GM19468 (cell line): Measurements from ENCODE around the gene BAIAP3.
"Not testable (repeated sequence)": the region's sequence is repeated elsewhere in the genome, so short reads cannot be mapped to it uniquely, and the experiment has no call there.

ENCODE experiments used
- ATAC-seq: cut with Tn5 transposase; IDR thresholded peaks from one replicate; pipeline ENCODE4 v1.9.1; 2021; ENCODE audit warnings: mild to moderate bottlenecking, moderate library complexity, moderate number of reproducible peaks; ENCODE audit not compliant: unreplicated experiment; ENCODE audit errors: extremely low read depth

The BAIAP3 gene

DNA sequence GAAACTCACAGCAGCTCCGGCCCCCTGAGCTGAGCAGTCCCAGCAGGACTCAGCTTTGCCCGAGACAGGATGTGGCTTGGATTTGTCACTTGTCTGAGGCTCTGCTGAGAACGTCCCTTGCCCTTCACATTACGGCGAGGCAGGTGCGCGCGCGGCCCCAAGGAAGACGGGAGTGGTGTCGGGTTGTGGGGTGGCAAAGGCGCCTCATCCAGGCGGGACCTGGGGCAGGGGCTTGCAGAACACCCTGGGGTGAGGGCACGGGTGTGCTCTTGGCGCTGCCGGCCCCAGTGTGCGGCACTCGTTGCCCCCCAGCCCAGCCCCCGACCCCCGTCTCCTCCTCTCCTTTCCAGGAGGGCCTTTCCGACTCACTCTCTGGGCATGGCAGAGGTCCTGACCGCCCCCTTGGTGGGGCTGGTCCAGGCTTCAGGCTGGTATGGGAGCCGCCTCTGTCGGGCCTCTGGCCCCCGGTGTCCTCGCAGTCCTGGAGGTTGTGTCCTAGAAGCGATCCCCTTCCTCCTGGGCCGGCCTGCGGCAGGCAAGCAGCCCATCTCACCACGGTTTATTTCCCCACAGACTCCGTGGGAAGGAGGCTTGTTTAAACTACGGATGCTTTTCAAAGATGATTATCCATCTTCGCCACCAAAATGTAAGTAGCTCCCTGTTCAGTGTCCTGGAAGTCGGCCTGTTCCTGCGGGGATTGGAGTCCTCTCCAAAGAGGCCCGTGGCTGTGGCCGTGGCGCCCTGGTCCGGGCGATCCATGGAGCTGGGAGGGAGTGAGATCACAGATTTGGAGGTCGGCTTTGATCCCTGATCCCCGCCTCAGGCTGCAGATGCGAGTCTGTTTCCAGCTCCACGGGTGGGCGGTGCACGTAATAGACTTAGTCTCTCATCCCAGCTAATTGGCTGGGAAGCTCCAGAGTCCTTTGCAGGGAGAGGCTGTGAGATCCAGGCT lies 18.1 kb upstream of the BAIAP3 start:
- no peak for ATAC-seq

DNA sequence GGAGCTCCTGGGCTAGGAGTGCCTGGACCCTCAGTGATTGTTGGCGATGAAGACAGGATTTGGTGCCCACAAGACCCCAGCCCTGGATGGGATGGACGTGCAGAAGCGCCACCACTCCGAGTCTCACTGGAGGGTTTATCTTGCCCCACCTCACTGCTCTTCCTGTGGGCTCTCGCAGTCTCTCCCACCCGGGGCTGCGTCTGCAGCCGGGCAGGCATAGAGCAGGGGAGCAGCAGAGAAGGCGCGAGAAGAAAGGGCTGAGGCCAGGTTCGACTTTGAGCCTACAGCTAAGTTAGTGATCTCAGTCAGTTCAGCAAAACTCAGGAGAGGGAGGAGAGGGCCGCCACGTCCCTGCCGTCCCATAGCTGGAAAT lies 17.4 kb upstream of the BAIAP3 start:
- no peak for ATAC-seq

DNA sequence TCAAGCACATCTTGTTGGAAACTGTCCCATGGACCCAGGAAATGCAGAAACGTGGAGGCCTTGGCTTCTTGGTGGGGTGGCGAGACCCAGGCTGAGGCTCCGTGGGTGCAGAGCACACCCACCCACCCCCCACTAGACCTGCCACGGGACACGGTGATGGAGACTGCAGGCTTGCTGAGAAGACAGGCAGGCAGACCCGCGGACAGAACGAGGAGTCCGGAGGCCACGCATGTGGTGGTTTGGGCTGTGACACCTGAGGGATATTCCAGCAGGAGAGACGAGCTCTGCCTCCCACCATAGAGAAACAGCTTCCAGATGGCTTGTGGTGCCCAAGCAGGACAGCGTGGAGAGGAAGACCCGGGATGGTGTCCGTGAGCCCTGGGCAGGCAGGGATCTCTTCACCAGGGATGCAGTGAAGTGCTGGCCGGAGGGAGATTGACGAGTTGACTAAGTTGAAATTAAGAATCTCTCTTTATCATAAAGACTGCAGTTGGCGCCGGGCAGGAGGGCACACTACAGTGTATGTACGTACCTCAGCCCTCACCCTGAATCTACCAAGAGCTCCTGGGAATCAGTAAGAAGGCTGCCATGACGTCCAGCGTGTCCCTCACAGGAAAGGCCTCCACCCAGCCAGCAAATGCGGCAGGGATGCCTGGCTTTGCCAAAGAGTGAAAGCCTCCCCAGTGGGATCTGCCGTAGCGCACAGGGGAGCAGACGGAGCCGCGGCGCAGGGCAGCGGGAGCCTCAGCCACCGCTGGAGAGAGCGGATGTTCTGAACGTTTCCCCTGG lies 15.8 kb upstream of the BAIAP3 start:
- no peak for ATAC-seq

DNA sequence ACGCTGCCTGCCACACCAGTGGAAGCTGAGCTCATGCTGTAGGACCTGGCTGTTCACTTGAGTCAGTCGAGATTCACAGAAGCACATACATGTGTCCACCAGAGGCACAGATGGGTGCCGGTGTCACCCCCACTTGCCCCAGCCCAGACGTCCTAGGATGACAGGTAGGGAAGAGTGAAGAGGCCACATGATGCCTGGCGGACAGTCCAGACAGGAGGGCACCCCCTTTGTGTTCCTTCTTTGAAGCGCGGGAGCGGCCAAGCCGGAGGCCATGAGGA lies 15.2 kb upstream of the BAIAP3 start:
- ATAC-seq: no peak

DNA sequence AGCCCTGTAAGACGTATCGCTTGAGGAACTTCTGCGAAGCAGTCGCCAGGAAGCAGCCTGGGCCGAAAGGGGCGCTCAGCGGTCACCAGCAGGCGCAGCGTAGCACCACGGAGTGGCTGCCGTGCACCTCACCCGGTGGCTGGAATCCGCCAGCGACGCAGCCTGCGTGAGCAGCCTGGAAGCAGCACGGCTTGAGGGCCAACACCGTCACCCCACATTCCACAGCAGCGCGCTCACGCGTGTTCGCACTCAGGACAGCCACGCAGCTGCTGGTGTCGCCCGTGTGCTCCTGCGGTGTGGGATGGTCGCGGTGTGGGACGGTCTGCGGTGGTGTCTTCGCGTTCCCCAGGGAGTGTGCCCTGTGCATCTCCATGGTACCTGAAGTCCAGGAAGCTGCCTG lies 14.4 kb upstream of the BAIAP3 start:
- no peak for ATAC-seq

DNA sequence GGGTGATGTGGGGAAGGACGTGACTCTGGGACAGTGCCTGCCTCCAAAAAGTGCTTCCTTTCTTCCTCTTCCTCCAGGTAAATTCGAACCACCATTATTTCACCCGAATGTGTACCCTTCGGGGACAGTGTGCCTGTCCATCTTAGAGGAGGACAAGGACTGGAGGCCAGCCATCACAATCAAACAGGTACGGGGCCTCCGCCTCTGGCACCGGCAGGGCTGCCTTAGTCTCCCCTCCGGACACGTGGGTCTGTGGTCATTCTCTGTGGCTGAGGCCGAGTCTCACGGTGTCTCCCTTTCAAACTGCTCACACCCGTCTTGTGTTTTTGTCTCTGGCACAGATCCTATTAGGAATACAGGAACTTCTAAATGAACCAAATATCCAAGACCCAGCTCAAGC lies 13.3 kb upstream of the BAIAP3 start:
- no peak for ATAC-seq

DNA sequence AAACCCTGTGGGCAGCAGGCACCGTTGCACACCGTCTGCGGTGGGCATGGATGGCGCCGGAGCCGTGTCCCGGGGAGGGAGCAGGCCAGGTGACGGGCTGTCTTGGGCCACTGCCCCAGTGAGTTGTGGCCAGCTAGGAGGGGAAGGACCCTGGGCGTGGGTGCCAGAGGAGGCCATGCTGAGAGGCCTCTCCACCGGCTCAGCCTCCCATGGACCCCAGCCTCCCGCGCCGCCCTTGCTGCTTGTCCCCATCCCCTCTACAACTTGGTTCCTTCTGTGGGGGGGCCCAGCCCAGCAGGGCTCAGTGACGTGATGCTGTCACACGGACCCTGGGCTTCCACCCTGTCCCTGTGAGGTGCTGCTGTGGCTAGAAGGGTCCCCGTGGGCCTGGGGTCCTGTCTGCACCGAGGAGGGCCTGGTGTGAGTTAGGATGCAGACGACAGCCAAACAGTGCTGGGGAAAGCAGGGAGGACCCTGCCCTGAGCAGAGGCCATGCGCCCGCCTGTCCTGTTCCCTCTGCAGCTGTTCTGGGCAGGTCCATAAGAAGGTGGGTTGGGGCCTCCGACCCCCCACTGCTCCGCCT lies 12.7 kb upstream of the BAIAP3 start:
- ATAC-seq: no peak

DNA sequence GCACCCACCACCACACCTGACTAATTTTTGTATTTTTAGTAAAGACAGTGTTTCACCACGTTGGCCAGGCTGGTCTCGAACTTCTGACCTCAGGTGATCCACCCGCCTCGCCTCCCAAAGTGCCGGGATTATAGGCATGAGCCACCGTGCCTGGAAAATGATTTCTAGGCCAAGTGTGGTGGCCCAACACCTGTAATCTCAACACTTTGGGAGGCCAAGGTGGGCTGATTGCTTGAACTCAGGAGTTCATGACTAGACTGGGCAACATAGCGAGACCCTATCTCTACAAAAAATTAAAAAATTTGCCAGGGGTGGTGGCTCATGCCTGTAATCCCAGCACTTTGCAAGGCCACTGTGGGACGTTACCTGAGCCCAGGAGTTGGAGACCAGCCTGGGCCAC lies 11.0 kb upstream of the BAIAP3 start:
- ATAC-seq: no peak

DNA sequence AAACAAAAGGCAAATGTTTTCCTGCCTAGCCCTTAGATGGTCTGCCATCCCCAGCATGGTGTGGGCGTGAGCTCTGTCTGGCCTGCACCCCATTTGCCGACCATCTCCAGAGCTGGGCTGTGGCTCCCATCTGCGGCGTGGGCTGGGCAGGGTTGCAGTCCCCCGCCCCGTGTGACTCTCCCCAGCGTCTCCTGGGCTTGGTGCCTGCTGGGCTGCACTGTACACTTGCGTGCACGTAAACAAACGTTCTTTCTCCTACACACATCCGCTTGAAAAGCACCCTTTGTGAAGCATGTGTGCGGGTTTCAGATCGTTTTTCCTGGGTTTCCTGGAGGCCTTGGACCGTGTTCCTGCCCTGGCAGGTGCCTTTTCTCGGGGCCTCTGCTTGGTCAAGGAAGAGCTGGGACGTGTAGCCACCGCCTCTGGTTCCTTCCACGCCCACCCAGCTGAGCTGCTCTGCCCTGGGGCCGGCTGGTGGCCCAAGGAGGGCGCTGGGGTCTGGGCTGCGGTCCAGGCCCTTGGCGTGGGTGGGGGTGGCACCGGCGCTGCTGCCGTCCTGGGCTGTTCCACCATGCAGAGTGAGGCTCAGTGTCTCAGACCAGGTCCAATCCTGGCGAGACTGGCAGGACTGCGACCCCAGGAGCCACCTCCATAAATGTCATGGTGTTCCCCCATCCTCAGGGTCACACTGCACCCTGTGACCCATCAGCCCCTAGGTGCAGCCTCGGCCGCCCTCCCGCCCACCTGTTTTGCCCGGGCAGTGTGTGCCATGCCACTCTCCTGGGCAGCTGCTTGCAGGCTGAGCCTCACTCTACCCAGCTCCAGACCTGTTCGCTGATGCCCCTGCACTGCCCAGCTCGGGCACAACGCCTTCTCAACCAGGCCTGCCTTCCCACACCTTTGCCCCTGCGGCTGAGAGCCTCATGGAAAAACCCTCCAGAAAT lies 9.9 kb upstream of the BAIAP3 start:
- no peak for ATAC-seq

DNA sequence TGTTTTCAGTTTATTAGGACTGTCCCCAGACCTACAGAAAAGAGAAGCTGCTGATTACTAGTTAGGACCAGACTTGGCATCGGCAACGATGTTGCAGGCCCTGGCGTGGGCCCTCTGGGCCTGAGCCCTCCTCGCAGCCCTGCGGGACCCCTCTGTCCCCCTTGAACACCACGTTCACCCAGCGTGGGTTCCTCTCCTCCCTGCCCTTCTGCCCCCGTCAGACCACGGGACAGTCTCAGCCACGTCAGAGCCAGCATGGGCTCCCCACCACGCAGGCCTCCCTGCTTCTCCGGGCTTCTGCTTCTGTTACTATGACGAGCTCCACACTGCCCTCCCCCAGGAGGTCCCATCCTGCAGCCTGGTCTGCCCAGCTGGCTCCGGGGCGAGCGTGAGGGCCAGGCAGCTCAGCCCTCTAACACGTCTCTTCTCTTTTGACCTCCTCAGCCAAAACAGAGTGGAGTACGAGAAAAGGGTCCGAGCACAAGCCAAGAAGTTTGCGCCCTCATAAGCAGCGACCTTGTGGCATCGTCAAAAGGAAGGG lies 9.1 kb upstream of the BAIAP3 start:
- ATAC-seq: no peak

DNA sequence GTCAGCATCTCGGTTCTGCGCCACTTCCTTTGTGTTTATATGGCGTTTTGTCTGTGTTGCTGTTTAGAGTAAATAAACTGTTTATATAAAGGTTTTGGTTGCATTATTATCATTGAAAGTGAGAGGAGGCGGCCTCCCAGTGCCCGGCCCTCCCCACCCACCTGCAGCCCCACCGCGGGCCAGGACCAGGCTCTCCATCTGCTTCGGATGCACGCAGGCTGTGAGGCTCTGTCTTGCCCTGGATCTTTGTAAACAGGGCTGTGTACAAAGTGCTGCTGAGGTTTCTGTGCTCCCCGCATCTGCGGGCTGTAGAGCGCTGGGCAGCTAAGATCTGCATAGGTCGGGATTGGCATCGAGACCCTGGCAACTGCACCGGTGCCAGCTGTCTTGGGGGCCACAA lies 8.2 kb upstream of the BAIAP3 start:
- ATAC-seq: no peak

DNA sequence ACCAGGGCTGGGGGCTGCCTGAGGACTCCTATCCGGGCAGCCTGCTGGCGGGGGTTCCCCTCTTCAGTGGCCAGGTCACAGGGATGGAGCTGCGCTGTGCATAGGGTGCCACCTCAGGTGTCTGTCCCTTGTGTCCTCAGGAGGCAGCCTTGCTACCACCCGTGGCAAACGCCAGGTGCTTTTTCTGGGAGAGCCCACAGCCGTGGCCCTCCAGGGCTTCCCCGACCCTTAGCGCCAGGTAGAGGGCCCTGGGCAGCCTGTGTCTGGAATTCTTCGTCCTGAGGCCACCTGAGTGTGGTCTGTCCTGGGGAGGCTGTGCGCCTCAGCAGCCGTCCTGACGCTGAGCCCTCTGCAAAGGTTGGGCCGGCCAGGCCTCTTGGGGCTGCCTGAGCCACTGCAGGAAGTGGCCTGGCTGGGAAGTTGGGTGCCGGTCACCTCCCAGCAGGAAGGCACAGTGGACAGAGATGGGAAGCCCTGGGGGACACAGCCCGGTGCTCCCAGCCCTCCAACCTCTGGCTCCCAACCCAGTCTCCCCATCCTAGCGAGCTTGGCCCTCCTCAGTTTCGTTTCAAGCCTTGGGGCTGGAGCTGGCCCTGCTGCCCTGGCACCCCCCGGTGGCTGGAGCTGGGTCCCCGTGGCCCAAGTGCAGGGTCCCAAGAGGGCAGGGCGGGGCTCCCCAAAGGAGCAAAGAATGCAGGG lies 7.6 kb upstream of the BAIAP3 start:
- no peak for ATAC-seq

DNA sequence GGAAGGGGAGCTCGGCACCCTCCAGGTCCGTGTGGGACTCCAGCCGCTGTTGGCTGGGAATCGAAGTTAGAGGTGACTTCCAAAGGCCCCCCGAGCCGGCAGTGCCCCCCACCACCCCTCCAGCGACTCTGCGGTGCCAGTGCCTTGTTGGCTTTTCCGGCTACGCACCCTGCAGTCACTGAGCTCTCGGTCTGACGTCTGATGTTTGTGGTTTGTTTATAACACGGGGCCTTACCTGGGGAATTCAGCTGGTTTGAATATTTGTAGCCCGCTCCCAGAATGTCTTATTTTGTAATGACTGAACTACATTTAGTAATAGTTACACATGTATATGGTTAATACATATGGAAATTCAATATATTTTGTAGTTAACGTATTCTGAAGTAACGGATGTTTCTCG lies 7.1 kb upstream of the BAIAP3 start:
- ATAC-seq: no peak

DNA sequence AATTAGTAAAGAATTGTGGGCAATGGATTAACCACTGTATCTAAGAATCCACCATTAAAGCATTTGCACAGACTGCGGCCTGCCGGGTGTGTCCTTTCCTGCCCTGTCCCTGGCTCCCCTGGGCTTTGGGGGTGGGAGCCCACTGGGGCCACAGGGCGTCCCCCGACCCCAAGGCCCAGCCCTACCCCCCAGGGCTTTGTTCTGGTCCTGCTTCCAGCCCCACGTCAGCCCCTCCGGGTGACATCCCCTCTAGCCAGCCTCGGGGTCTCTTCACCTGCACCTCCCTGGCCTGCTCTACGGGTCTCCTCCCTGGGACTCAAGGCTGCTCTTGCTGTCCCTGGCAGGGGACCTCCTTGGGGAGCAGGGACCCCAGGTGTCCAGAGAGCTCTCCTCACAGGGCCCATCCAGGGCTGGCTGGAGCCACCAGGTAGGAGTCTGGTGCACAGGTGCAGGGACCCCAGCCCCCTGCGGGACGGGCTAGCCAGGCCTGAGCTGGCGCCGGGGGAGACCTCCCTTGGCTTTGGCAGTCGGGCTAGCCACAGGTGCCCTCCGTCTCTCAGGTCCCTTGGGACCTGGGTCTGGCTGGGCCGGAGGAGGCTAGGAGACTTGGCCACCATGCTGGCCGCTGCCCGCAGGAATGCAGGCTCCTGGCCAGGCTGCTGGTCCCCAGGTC lies 6.4 kb upstream of the BAIAP3 start:
- ATAC-seq: no peak

DNA sequence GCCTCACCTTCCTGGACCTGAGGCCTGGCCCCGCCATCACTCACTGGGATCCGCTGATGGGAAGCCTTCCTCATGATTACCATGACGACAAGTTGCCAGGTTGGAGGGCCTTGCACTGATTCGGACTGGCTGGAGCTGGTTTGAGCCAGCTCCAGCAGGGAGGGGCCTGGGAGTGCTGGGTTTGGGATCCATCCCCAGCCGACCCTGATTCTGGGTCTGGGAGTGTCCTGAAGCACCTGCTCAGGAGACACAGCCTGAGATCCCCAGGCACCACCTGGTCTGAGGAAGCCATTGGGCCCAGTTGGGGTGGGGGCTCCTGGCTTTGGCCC lies 5.9 kb upstream of the BAIAP3 start:
- ATAC-seq: no peak

DNA sequence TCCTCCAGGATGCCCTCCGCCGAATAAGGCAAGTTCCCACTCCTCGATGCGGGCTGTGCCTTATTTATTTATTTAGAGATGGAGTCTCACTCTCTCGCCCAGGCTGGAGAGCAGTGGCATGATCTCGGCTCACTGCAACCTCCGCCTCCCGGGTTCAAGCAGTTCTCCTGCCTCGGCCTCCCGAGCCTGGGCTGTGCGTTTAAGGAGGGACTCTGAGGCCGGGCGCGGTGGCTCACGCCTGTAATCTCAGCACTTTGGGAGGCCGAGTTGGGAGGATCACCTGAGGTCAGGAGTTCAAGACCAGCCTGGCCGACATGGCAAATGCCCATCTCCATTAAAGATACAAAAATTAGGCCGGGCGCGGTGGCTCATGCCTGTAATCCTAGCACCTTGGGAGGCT lies 5.3 kb upstream of the BAIAP3 start:
- not testable (repeated sequence) for ATAC-seq

DNA sequence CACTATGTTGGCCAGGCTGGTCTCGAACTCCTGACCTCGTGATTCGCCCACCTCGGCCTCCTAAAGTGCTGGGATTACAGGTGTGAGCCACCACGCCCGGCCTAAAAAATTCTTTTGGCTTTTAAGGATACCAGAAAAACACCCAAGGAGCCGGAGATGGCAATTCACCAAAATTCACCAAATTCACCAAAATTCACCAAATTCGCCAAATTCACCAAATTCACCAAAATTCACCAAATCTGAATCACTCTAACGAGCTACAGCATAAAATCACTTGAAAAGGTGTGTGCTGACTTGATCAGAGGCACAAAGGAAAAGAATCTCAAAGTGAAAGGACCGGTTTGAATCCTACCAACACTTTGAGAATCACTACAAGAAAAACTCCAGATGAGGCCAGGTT lies 4.5 kb upstream of the BAIAP3 start:
- not testable (repeated sequence) for ATAC-seq

DNA sequence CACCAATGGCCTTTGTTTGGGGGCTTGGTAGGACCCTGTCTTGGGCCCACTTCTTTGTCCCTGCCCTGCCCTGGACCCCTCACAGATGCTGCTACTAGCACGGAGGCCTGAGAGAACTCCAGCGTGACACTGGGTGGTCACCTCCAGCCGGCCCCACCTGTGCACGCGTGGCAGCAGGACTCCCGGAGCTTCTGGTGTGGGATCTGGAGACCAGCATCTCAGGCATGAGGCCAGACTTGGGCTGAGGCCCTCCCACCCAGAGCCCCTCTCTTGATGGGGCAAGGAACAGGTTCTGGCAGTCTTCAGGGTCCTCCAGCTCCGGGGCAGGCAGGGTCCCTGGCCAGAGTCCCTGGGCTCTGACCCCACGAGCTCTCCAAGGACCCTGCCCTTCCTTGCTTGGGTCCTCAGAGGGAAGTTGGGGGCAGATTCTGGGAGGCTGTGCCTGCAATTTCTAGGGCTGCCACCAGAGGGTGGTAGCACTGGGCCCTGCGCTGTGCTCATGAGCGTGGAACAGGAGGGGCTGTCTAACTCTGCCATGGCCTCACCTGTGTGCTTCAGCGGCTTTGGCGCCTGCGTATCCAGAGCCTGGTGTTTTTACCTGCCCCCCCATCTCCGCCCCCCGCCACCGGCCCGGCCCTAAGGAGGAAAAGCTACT lies 3.1 kb upstream of the BAIAP3 start:
- no peak for ATAC-seq
